NCI-H1436 (cell line): ENCODE data around the gene VCAN.
"Not testable (repeated sequence)": the region's sequence is repeated elsewhere in the genome, so short reads cannot be mapped to it uniquely, and the experiment has no call there.

Experiments
- DNase-seq: peaks from one replicate; lab custom pipeline; 2025; lab: John Stamatoyannopoulos, UW

VCAN gene

DNA sequence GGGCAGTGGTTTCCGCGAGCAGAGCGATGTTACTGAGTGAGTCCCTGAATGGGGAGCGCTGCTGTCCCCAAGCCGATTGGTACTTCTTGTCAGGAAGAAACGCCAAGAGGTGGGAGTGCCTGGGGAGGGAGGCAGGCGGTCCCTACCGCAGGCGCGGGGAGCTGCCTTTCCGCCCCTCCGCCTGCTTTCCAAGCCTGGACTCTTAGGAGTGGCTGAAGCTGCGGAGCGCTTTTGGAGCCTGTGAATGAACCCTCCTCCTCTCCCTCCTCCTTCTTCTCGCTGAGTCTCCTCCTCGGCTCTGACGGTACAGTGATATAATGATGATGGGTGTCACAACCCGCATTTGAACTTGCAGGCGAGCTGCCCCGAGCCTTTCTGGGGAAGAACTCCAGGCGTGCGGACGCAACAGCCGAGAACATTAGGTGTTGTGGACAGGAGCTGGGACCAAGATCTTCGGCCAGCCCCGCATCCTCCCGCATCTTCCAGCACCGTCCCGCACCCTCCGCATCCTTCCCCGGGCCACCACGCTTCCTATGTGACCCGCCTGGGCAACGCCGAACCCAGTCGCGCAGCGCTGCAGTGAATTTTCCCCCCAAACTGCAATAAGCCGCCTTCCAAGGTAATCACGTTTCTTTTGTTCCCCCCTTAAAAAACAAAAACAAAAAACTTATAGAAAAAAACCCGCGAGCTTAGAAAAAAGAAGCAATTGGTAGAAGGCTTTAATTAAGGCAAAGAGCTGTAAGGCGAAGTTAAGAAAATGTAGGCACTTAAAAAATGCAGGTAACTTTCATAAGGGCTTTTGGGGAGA is at the start of gene VCAN:
TSS of gene VCAN (plus strand) at position 340 of the 808 bp plus-strand sequence. CDS start 11,775 bp downstream, outside the sequence.
- DNase-seq = peak; percentile 31

DNA sequence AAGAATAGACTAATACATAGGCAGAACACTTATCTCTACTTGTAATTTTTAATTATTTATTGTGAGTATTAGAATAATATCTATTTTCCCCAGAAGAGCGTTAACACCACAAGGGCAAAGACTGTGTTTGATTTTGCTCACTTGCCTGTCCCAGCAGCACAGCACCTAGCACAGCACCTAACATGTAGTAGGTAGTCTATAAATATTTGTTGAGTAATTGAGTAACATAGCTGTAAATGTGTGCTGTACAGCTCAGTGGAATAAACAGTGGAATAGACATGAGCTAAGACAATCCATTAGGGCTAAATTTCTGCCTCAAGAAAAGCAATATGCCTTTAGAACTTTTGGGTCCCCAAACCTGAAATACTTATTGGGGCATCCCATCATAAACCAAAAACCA is 49.3 kb upstream of the VCAN start:
- no peak for DNase-seq

DNA sequence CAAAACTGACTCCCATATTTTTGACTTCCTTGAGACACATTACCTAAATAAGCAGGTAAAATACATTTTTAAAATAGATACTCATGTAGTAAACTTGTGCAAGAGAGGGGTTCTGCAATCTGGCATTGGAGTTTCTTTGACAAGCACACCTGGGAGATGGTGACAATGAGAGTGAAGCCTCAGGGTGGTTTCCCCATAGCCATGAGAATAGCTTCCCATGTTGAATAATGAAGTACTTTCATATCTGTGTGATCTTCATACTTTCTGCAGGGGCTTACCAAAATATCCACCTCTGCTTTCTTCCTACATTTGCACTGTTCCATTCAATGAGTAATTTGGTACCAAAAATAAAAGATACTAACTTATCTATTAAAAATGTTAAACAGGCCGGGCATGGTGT is 44.7 kb upstream of the VCAN start:
- no peak for DNase-seq

DNA sequence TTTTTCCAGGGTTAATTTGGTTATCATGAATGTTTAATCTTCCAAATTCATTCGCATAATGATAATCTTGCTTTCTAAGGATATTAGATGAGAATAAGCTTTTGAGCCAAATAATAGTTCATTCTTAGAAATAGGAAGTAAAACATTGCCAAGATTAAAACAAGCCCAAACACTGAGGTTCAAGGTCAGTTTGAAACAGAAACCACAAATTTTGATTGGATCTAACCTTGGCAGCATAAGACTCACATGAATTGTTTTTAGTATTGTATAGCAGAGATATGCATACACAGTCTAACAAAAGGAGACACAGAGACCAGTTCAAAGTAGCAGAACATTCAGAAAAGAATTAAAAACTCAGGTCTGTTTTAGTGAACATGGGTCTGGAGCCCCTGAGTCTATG is 43.4 kb upstream of the VCAN start:
- DNase-seq = no peak

DNA sequence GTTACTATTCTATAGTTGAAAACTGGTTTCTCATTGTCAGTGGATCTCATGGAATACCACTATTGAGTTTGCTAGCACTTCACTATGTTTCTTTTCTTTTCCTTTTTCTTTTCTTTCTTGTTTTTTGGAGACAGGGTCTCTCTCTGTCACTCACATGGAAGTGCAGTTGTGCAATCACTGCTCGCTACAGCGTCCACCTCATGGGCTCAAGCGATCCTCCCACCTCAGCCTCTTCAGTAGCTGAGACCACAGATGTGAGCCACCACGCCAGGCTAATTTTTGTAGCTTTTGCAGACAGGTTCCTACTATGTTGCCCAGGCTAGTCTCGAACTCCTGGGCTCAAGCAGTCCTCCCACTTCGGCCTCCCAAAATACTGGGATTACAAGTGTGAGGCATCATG is 42.7 kb upstream of the VCAN start:
- DNase-seq = no peak

DNA sequence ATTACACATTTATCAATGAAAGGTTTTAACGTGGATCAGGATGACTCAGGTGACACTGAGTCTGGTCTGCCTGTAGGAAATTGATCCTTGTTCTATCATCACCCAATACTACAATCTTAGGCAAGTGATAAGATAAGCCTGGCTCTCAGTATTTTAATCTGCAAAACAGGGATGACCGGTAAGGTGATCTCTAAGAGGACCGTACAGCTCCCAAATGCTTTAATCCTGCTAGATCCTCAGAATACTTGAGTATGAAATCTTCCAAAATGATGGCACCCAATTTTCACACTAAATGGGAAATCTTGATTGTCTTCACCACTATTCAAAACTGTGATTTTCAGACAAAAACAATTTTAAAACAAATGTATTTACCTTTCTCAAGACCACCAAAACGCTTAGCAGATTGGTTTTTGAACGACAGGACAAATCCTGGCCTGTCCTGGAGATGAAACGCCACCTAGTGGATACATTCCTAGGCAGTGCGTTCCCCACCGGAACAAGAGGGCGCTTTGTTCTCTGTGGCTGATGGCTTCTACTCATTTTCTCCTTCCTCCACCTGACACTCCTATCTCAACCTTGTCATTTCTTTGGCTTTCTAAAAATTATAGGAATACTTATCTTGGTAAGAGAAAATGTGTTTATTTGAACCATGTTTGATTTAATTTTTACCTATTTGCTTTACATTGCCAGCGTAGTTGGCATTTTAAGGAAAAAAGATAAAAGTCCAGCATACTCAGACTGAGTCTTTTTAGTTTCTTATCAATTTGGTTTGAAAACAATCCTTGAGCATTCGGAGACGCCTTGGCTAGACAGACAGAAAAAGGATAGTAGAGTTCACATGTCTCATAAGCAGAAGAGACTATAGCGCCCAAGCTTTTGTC is 41.2 kb upstream of the VCAN start:
- no peak for DNase-seq

DNA sequence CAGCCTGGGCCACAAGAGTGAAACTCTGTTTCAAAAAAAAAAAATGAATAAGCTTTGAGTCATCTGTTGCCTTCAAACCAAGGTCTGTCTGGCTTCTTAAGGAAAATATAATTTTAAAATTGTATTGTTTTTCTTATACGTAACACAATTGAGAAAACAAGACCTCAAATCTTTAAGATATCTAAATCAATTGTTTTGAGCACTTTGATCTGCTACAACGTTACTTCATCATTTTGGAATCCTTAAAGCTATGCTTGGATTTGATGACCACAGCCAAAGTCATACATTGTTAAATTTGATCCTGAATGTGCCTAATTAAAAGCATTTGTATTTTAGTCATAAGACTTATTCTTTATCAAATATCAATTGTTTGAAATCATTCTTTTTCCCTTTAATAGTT is 37.7 kb upstream of the VCAN start:
- no peak for DNase-seq

DNA sequence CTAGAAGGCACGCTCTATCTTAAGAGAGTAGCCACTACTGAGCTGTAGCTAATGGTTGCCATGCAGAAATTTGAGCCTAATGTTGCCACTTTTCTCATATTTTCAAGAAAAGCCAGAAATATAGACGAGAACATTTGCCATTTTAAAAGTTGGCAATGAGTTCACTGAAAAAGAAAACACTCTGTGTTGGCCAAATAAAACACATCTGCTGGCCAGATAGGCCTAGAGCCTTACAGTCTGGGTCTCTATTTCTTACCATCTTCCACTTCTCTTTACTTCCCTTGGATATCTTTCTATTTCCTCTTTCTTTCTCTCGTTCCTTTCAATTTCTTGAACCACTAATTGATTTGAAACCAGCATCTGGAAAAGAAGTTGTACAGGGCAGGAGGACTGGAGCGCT is 36.6 kb upstream of the VCAN start:
- no peak for DNase-seq

DNA sequence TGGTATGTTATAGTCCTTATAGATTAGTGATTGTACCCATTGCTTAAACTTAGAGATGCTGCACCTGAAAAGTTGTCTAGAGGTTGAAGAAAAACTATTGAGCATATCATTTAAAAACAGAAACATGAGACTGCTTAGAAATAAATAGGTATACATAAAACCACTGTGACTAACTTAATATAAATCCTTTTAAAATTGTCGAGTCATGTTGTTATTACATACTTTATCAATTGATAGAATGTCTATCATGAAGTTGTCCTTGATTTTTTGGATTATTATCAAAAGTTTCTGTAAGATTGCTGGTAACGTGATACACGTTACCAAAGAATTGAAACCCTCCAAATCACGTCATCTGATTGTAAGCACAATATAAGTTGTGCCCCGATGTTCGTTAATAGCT is 35.3 kb upstream of the VCAN start:
- no peak for DNase-seq

DNA sequence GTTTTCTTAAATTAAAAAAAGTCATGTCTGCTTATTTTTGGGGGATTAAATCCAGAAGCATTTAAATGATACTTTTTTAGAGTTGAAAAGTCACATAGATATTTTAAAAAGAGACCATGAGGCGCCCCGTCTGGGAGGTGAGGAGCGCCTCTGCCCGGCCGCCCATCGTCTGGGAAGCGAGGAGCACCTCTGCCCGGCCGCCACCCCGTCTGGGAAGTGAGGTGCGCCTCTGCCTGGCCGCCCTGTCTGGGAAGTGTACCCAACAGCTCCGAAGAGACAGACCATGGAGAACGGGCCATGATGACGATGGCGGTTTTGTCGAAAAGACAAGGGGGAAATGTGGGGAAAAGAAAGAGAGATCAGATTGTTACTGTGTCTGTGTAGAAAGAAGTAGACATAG is 33.8 kb upstream of the VCAN start:
- not testable (repeated sequence) for DNase-seq

DNA sequence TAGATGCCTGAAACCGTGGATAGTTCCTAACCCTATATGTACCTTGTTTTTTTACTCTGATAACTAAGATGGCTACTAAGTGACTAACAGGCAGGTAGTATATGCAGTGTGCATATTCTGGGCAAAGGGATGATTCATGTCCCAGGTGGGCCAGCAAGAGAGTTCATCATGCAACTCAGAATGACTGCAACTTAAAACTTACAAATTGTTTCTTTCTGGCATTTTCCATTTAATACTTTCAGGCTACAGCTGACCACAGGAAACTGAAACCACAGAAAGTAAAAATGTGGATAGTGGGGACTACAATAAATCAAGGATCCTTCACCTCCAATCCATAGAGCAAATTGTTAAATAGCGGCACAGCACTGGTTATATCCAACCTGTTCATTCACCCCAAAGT is 30.7 kb upstream of the VCAN start:
- DNase-seq = no peak

DNA sequence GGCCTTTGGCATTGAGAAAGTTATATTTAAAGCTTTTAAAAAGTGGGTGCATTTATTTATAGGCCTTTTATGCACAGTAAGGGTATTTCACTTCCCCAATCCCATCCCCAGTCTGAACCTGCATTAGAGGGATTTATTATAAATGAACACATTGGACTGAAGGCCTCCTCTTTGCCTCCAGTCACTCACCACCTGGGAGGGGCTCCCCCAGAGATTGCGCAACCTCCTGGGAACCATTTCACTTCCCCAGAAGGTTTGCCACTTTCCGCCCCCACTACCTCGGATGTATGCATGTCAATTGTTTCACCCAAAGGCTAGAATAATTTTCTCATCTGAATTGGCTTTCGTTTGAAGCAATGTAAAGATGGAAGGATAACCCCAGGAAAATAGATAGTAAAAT is 29.8 kb upstream of the VCAN start:
- no peak for DNase-seq

DNA sequence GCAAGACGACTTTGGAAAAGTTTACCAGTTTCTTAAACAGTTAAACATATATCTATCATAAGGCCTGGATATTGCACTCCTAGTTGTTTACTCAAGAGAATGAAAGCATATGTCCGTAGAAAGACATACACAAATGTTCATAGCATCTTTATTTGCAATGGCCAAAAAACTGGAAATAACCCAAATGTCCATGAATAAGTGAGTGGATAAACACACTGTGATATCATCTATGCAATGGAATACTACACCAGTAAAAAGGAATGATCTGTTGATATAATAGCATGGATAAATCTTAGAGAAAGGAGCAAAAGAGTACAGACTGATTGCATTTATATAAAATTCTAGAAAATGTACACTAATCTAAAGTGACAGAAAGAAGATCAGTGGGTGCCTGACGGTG is 28.0 kb upstream of the VCAN start:
- no peak for DNase-seq

DNA sequence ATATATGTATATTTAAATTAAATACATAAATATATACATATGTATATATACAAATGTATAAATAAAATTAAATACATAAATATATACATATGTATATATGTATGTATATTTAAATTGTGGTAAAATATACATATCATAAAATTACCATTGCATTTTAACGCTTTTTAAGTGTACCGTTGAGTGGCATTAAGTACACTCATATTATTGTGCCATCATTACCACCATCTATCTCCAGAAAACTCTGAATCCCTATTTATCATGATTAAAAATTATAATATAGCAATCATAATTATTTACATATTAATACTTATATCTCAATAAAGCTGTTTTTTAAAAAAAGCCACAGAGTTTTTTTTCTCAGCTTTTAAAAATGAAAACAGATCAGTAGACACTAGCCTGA is 27.1 kb upstream of the VCAN start:
- no peak for DNase-seq

DNA sequence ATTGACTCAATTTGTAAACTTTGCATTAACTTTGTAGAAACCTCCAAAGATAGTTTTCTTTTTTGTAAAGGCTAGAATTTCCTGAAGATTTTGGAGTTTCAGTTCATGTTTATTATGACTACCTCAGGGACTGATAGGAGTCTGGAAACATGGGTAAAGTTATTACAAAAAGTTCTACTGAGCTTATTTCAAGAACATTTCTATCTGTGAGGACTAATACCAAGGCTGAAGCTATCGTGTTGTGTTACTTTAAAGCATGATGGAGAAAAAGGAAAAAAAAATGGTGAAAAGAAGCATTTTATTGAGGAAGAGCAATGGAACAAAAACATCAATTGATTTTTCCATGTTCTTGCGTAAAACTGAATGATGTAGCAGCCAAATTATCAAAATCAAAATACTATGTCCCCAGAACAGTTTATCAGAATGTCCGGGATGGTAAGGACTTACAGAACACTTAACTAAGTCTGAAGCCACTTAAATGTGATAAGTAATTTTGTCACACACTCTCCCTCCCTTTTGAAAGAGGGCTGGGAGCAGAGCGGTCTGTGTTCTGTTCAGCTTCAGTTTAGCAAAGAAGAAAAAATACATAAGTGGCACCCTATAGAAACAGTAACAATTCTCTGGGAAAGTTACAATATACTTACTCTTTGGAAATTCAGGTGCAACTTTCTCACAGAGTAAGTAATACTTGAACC is 25.1 kb upstream of the VCAN start:
- no peak for DNase-seq

DNA sequence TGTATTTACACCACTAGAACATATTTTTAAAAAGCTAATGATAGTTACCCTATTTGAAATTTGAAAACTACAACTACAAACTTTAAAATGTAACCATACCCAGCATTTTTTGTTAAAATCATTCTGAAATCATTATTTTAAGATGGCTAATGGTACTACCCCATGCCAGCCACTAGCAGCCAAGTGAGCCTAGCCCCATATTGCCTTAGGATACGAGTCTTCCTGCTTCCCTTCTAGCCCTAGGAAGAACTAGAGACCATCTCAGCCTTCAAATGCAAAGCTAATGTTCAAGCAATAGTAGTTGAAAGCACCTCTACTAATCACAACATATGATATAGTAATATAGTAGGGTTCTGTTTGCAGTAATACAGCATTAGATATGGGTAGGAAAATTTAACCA is 24.0 kb upstream of the VCAN start:
- DNase-seq = no peak

DNA sequence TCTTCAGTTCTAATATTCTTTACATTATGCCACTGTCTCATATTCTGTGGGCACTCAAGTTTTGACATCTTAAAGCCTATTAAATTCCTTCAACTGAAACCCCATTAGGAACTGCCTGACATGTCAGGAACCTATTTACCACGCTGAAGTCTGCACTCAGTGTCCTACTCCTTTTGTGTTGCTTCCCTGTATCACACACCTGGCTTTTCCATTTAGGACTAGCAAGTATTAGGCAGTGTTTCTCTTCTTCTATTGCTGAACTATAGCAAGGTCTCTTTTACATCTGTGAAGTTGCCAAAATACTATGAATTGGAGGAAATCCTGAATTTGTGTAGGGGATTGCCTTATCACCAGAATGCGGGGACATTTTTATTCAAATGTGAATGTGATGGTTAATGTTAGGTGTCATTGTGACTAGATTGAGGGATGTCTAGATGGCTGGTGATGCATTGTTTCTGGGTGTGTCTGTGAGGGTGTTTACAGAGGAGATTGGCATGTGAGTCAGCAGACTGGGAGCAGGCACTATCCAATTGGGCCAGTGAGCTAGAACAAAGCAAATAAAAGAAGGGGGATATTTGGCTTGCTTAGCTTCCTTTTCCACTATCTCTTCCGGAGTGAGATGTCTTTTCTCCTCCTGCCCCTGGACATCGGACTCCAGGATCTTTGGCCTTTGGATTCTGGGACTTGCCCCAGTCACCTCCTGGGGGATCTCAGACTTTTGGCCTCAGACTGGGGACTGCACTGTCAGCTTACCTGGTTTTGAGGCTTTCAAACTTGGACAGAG is 21.2 kb upstream of the VCAN start:
- DNase-seq = no peak

DNA sequence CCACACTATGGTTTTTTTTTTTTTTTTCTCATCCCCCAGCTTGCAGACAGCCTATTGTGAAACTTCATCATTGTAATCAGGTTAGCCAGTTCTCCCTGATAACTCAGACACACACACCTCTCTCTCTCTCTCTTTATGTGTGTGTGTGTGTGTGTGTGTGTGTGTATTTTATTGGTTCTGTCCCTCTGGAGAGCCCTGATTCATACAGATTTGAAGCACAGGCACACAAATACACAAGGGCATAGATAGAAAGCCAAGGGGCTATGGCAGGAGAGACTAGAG is 20.6 kb upstream of the VCAN start:
- DNase-seq = no peak

DNA sequence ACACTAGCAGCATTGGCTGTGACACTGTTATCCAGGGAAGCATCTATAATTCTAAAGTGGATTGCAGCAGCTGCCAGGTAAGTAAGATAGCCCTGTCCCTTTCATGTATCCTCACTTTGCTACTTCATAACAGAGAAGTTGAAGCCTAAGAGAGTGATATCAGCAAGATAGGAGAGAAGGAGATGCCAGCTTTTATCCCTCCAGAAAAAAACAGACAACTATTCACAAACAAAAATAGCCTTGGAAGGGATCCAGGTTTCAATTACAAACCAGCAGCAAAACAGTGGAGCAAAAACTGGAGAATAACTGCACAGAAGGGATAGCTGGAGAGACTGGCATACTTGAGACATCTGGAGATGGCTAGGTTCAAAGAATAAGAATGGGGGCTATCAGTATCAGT is 19.6 kb upstream of the VCAN start:
- no peak for DNase-seq

DNA sequence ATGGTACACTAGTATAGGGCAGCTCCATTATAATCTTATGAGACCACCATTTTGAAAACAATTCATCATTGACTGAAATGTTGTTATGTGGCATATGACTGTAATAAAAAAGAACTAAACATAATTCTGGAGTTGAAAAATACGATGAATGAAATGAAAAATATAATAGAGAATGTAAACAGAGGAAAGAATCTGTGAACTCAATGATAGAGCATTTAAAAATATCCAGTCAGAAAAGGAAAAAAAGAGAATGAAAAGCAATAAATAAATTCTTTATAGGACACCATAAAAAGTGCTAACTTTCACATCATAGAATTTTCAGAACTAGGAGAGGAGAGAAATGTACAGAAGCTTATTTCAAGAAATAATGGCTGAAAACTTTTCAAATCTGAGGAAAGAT is 17.6 kb upstream of the VCAN start:
- no peak for DNase-seq

DNA sequence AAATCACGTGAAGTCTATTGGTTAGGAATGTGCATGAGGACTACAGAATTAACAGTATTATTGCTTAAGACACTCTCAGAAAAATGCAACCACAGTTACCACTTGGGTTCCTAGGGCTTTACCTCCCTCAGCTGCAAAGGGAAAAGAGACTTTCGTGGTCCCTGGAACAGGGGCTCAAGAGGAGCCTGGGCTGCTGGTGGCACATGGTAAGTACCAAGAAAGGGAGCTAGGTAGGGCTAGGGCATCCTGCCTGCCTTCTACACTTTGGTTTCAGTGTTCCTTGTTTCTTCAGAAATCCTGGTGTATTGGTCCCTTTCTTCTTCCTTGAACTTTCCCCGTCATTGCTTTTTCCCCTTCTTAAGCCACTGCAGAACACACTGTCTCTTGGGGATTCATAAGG is 7.3 kb upstream of the VCAN start:
- DNase-seq = no peak

DNA sequence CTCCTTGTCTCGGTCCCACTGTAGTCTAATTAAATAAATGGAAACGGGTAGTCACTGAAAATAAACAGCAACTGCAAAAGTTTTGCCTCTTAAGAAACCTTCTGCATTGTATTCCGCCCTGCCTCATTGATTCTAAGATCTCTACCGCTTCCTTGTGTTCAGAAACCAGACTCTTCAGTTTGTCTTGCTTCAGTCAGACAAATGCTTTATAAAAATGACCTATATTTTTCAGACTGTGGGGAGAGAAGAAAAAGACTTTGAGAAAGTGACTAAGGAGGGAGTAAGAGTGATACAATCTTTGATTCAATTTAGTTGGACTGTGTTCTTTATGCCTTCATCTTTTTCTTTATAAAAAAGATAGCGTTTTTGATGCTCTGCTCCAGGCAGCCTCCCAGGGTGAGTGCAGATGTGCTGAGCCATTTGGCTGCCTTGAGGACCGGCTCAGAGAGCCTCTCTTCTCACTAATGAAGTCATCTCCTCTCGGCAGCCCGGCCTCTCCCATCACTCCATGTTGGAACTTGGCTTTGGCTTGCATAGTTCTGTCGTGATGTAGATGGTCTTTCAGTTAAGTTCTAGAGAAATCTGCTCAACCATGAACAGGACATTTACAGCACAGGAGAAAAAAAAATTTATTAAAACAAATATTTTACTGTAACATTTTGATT is 4.0 kb upstream of the VCAN start:
- DNase-seq = no peak
